Measurements from ENCODE around the gene TMED4.

TMED4 gene

GRCh38 chr7:44539669-44540506 is 42.1 kb downstream of the TMED4 start:
- DNase-seq, result no peak

DNA sequence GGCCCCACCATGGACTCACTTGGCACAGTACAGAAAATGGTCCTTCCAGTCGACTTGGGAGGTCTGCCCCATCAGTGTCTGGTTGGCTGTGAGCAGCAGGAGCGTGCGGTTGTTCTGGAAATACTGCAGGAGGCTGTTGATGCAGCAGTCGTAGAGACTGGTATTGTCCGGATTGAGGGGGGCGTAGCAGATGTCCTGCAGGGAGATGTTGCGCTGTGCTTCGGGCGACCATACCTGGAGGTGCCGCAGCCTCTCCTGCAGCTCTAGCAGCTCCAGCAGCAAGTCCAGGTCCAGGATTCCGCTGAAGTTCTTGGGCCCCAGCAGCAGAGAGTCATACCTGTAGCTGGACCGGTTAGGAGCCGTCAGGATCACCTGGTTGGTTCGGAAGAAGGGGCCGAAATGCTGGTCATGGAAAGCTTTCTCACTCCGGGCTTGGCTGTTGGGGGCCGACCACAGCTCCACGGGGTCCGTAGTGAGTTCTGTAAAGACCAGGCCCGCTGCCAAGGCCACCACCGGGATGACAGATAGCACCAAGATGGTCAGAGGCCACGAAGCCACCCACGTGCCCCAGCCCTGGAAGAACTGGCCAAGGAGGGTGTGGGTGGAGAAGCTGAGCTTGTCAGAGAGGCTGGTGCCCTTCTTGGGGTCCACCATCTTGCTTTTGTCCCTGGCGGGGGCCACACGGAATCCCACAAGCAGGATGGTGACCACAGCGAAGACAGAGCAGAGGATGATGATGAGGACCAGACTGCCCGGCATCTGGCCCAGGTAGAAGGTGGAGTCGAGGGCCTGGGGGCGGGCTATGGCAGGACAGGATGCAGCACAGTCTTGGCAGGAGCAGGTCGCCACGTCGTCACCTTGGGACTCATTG is 43.0 kb downstream of the TMED4 start:
- DNase-seq, result no peak

- no peak for DNase-seq
Measured at GRCh38 chr7:44538093-44538797, 43.8 kb downstream of the TMED4 start.

DNA sequence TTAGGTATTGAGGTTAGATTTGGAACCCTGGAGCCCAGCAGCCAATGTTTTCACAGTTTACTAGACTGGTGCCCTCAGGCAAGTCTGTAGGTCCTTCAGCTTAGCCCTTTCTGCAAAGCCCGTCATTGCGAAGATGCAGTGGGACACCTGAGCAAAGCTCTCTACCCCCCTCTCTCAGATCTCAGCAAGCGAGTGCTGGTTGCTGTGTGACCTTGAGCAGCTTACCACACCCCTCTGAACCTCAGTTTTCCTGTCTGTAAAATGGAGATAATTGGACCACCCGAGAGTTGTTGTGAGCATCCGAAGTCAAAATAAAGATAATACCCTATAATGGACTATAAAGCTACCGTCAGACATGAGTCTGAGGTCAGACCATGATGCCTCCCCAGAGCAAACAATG is 44.6 kb downstream of the TMED4 start:
- no peak for DNase-seq

GRCh38 chr7:44536090-44536489 is 45.9 kb downstream of the TMED4 start:
- no peak for DNase-seq

DNA sequence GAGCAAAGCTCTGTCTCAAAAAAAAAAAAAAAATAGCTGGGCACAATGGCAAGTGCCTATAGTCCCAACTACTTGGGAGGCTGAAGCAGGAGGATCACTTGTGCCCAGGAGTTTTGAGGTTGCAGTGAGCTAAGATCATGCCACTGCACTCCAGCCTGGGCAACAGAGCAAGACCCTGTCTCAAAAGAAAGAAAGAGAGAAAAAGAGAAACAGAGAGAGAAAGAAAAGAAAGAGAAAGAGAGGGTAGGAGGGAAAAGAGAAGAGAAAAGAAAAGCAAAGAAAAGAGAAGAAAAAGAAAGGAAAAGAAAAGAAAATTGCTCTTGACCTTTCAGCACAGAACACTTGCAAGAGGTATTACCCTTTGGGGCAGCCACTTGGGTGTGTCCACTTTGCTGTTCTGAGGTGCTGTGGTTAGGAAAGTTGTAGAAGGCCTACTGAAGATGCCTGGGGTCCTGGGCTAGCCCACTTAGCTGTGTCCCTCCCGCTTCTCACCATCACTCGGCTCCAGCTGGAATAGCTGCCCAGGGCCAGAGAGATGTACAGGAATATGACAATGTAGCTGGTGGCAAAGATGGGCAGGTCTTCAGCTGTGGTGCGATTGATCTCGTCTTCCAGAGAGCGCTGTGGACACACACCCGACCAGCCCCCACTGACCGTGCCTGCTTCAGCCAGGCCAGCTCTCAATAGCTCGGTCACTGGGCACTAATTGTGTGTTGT is 46.5 kb downstream of the TMED4 start:
- no peak for DNase-seq

- DNase-seq, result peak; percentile 84
Measured at GRCh38 chr7:44534501-44534900, 47.5 kb downstream of the TMED4 start.

DNA sequence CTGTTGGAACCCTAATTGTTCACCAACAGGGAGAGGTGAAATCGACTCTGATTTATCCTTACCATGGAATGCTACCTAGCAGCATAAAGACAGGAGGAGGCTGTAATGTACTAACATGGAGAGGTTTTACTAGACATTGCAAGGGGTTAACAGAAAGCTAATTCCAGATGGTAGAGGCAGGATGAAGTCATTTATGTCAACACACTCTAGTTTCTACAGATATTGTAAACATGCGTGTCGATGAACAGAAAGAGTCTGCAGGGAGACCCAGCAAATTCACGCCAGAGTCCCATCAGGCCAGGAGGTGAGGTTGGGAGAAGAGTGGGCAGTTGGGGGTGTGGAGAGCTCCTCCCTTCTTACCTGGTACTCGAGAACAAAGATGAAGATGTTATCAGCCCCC is 47.9 kb downstream of the TMED4 start:
- peak; percentile 94 for DNase-seq

DNA sequence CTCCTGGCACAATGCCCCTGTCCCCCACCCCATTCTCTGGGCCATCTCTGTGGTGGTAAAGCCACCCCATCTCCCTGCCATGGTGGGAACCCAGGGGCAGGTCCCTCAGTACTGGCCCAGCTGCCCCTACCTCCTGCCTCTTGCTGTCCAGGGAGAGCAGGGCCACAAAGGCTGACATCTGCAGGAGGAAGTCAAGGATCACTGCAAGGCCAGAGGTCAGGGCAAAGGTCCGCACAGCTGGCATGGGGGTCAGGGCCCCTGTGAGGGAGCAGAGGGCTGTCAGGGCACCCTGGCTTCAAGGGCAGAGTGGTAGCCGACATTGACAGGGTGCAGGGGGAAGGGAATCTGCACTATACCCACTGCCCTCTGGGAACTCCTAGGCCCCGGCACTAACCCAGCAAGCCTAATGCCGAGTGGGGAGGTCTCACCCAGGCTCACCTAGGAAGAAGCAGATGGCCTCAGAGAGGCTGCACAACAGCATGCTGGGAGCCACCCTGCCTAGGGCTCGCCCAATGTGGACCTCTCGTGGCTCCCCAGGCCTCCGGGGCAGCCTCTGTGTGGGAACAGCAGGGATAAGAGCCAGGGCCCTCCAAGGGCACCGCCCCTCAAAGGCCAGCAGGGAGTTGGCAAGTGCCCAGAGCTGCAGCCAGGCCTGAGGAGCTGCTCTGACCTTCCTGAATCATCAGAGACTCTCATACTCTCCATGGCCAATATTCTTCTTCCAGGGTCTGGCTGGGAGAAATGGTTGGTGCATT is 48.6 kb downstream of the TMED4 start:
- DNase-seq, result peak; percentile 91

DNA sequence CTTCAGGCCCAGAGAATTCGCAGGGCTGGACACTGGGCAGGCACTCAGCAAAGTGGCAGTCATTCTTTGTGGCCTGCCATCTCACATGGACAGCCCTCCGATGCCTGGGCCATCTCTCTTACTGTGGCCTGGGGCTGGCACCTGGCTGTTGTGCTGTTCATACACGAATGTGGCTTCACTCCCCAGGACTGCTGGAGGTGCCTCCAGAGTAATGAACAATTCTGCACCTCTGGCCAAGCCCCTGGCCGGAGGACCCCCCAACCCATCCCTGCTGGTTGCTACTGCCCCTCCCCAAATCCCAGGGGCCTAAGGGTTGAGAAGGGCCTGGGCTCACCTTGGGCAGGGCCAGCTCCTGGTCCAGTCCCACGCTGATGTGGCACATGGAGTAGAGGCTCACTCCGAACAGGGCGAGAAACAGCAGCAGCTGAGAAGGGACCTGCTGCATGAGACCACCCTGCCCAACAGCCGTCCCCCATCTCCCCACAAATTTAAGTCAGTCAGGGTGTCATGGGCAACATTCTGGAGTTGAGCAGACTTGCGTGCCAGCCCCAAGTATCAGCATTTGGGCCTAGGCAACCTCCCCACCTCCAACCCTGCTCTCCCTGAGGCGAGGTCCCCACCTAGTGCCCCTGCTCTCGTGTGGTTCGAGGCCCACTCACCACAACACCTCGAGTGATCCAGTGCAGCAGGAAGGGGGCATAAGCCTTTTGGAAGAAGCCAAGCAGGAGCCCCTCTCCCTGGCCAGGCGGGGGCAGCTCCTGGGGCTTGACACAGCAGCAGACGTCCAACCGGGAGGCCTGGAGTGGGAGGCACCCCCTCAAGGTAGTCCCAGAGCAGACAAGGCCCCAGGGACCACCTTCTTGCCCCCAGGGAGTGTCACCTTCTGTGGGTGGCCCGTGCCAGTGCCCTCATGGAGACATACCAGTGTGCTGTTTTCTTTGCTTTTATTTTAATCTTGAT is 50.3 kb downstream of the TMED4 start:
- no peak for DNase-seq

- no peak for DNase-seq
Measured at GRCh38 chr7:44530990-44531389, 51.0 kb downstream of the TMED4 start.

Measured in NCI-H510A treated with DMSO at 0.1 percent for 48 hours (cell line).